Parathyroid adenoma (tissue), 2 donors: ENCODE data around the gene PNMA8B.

Source experiments
- H2AFZ ChIP-seq: fragments of 300-600 bp; sonication (generic); one replicate; pipeline ENCODE4 v1.7.0; 2017; ENCODE audit warnings: antibody characterized with exemption, mild to moderate bottlenecking
- H3K27ac ChIP-seq: fragments of 300-600 bp; sonication (generic); one replicate; pipeline ENCODE4 v1.7.0; 2017
- H3K27me3 ChIP-seq: fragments of 300-600 bp; sonication (generic); one replicate; pipeline ENCODE4 v1.7.0; 2017; ENCODE audit warnings: low read length; ENCODE audit not compliant: control insufficient read depth, insufficient read depth
- H3K36me3 ChIP-seq: fragments of 300-600 bp; sonication (generic); one replicate; pipeline ENCODE4 v1.7.0; 2017; ENCODE audit warnings: low read length; ENCODE audit not compliant: control insufficient read depth, insufficient read depth
- H3K4me1 ChIP-seq: fragments of 300-600 bp; sonication (generic); one replicate; pipeline ENCODE4 v1.7.0; 2017; ENCODE audit warnings: control low read depth
- H3K4me2 ChIP-seq: fragments of 300-600 bp; sonication (generic); one replicate; pipeline ENCODE4 v1.7.0; 2017; ENCODE audit warnings: low read length
- H3K4me3 ChIP-seq: fragments of 300-600 bp; sonication (generic); one replicate; pipeline ENCODE4 v1.7.0; 2017; ENCODE audit warnings: low read depth, low read length
- H3K79me2 ChIP-seq: fragments of 300-600 bp; sonication (generic); one replicate; pipeline ENCODE4 v1.7.0; 2017; ENCODE audit warnings: control low read depth
- H3K9ac ChIP-seq: fragments of 300-600 bp; sonication (generic); one replicate; pipeline ENCODE4 v1.7.0; 2017; ENCODE audit warnings: mild to moderate bottlenecking
- H3K9me3 ChIP-seq: fragments of 300-600 bp; sonication (generic); one replicate; pipeline ENCODE4 v1.7.0; 2017; ENCODE audit warnings: low read length; ENCODE audit not compliant: control insufficient read depth
- CTCF ChIP-seq: fragments of 300-600 bp; sonication (generic); IDR thresholded peaks from one replicate; pipeline ENCODE4 v1.7.0; 2017; ENCODE audit warnings: antibody characterized with exemption, mild to moderate bottlenecking
- donor health status: primary hyperparathyroidism.

Gene PNMA8B

GRCh38 chr19:46536391-46536790, 40.7 kb upstream of the PNMA8B start:
- Histone ChIP-seq H3K27ac (no peak overlapping the region), H3K4me2 (no peak overlapping the region), H3K79me2 (no peaks in the 10 kb centered on the region), H3K4me3 (no peak overlapping the region), H3K4me1 (no peaks in the 10 kb centered on the region), H3K9ac (no peak overlapping the region), H3K36me3 (no peaks in the 10 kb centered on the region), H2AFZ (no peak overlapping the region), H3K27me3 (no peaks in the 10 kb centered on the region), H3K9me3 (no peaks in the 10 kb centered on the region)
- TF ChIP-seq CTCF = no peak

- no peak for TF ChIP-seq CTCF
- no peak overlapping the region for H3K4me3 ChIP-seq
- no peak overlapping the region for H2AFZ ChIP-seq
- H3K4me2 ChIP-seq = no peak overlapping the region
- H3K79me2 ChIP-seq = no peaks in the 10 kb centered on the region
- H3K27me3 ChIP-seq = no peaks in the 10 kb centered on the region
- no peak overlapping the region for H3K27ac ChIP-seq
- H3K4me1 ChIP-seq = peaks cover 3% of the 10 kb centered on the region
- H3K9me3 ChIP-seq = no peaks in the 10 kb centered on the region
- no peak overlapping the region for H3K9ac ChIP-seq
- H3K36me3 ChIP-seq = no peaks in the 10 kb centered on the region
These were observed 38.0 kb upstream of the PNMA8B start for GRCh38 chr19:46533621-46534081.

GRCh38 chr19:46533078-46533620, 37.5 kb upstream of the PNMA8B start:
- no peak overlapping the region for H3K4me2 ChIP-seq
- H3K4me3 ChIP-seq = no peak overlapping the region
- H3K9ac ChIP-seq = no peak overlapping the region
- no peaks in the 10 kb centered on the region for H3K36me3 ChIP-seq
- H3K79me2 ChIP-seq = no peaks in the 10 kb centered on the region
- no peaks in the 10 kb centered on the region for H3K27me3 ChIP-seq
- TF ChIP-seq CTCF = no peak
- peaks cover 3% of the 10 kb centered on the region for H3K4me1 ChIP-seq
- no peaks in the 10 kb centered on the region for H3K9me3 ChIP-seq
- no peak overlapping the region for H2AFZ ChIP-seq
- no peak overlapping the region for H3K27ac ChIP-seq

- H3K4me3 ChIP-seq = no peak overlapping the region
- no peak overlapping the region for H2AFZ ChIP-seq
- H3K27me3 ChIP-seq = no peaks in the 10 kb centered on the region
- no peak overlapping the region for H3K27ac ChIP-seq
- H3K9me3 ChIP-seq = no peaks in the 10 kb centered on the region
- no peaks in the 10 kb centered on the region for H3K36me3 ChIP-seq
- no peak for TF ChIP-seq CTCF
- H3K79me2 ChIP-seq = no peaks in the 10 kb centered on the region
- H3K4me1 ChIP-seq = peaks cover 3% of the 10 kb centered on the region
- no peak overlapping the region for H3K4me2 ChIP-seq
- no peak overlapping the region for H3K9ac ChIP-seq
These were observed 35.0 kb upstream of the PNMA8B start for GRCh38 chr19:46530636-46531035.
